COR-L47 (cell line): Measurements from ENCODE around the gene SIK3.

Source experiments
- DNase-seq: peaks from one replicate; lab custom pipeline; 2025; lab: John Stamatoyannopoulos, UW

Gene SIK3

DNA sequence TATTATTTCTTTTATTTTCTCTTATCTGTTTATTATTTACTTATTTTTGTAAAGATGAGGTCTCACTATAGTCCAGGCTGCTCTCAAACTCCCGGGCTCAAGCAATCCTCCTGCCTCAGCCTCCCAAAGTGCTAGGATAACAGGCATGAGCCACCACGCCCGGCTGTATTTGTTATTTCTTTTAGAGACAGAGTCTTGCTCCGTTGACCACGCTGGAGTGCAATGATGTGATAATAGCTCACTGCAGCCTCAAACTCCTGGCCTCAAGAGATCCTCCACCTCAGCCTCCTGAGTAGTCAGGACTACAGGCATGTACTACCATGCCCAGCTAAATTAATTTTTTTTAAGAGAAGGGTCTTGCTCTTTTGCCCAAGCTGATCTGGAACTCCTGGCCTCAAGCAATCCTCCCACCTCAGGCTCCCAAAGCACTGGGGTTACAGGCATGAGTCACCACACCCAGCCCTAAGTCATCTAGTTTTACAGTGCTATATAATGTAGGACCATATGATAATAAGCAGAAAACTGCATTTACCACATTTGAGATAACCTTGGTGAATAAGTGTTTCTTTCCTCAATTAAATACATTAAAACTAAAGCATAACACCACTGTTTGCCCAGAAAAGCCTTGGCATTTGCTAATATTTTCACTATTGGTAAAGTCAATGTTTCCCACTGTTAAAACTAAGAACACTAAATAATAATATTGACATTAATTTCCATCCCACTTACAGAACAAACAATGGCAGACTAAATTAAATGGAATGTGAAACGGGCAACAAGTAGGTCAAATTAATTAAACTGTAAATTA, 127.5 kb downstream of the SIK3 start:
- no peak for DNase-seq

GRCh38 chr11:116969694-116970093, 128.5 kb downstream of the SIK3 start:
- DNase-seq: no peak

- DNase-seq: no peak
Measured at GRCh38 chr11:116964269-116964668, 134.0 kb downstream of the SIK3 start.

DNA sequence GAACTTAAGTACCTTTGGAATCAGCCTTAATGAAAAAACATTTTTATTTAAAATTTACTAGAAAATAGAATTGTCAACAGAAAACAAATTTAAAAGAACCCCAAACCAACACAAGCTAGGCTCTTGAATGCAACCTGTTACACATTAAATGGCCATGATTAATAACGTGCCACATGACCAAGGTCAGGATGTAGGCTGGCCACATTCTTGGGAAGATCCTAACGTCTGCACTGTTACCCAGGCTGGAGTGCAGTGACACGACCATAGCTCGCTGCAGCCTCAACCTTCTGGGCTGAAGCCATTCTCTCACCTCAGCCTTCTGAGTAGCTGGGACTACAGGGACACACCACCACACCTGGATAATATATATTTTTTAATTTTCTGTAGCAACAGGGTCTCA, 134.4 kb downstream of the SIK3 start:
- DNase-seq: no peak

DNA sequence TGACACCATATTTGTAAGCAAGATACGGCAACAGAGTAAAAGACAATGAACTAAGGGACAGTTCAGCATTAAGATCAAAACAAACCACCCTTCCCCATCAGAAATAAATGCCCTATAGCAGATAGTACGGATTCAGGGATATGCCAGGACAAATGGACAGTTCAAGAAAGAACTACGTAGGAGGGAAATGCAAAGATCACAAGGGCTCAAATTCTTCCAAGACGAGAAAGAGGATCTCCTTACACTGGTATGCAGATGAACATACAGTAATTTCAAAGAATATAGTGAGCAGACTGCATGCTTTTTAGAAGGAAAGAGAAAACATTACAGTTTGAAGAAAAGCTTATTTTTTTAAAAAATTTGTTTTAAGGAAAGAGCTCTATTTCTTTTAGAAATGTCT, 136.1 kb downstream of the SIK3 start:
- DNase-seq: no peak

DNA sequence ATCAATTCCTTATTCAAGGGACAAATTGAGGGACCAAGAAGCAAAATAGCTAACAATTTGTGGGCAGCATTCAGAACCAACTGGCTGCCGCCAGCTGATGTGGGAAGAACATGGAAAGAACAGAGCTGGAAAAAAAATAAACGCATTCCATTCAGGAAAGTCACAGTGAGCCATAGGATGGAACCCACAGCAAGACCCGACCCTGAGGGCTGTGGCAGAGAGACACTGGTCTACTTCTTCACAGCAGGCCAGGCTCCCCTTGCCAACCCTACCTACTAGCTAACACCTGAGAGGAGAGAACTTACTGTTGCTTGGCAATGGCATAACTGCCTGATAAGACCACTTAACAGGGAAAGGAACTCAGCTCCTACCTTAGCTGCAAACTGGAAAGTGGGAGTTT, 137.3 kb downstream of the SIK3 start:
- DNase-seq: no peak

- DNase-seq: no peak
Measured at GRCh38 chr11:116958246-116958645, 140.0 kb downstream of the SIK3 start.

DNA sequence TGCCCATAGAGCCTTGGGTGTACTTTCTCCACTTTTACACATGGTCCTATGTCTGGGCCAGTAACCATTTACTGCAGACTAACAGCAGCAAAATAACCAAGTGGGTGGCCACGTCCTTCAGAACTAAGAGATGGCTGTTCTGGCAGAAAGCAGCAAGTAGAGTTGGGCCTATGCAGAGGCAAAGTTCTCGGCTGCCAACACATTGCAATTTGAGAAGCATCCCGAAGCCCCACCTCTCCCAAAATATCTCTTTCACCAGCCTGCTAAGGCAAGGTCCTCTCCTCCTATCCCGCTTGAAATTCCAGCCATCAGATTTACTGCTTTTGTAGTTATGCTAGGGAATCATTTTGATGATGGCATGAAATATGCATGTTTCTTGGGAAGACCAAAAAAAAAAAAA, 142.3 kb downstream of the SIK3 start:
- no peak for DNase-seq

GRCh38 chr11:116955548-116955947, 142.7 kb downstream of the SIK3 start:
- no peak for DNase-seq

GRCh38 chr11:116953530-116954285, 144.5 kb downstream of the SIK3 start:
- DNase-seq: no peak

DNA sequence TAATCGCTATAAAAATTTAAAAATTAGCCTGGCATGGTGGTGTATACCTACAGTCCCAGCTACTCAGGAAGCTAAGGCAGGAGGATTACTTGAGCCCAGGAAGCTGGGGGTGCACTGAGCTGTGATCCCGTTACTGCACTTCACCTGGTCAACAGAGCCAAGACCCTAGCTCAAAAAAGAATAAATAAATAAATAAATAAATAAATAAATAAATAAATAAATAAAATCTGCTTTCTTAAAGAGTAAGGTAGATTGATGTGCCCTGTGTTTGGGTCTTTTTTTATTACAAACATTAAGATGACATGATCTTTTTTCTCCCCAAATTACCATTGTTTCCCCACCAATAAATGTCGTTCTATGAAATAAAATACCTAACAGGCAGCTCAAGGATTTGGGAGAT, 146.5 kb downstream of the SIK3 start:
- DNase-seq: no peak

GRCh38 chr11:116950210-116950609, 148.0 kb downstream of the SIK3 start:
- no peak for DNase-seq

GRCh38 chr11:116948391-116948790, 149.8 kb downstream of the SIK3 start:
- DNase-seq: no peak

DNA sequence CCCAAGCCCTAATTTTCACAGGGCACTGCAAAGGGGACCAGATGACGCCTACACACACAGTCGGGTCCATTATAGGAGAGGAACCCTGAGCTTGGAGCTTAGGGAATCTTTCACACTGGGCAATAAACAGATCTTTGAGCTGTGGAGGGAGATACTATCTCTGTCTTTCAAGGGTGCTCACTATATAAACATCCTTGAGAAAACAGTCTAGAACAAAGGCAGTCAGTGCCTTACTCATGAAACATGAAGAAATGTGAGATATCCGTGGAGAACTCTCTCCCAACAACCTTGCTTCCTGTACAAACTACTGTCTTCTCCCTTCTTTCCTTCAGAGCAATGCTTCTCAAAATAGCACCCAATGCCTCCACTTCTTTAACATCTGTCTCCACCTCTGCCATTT, 151.8 kb downstream of the SIK3 start:
- DNase-seq: no peak

- no peak for DNase-seq
Measured at GRCh38 chr11:116939499-116939898, 158.7 kb downstream of the SIK3 start.

DNA sequence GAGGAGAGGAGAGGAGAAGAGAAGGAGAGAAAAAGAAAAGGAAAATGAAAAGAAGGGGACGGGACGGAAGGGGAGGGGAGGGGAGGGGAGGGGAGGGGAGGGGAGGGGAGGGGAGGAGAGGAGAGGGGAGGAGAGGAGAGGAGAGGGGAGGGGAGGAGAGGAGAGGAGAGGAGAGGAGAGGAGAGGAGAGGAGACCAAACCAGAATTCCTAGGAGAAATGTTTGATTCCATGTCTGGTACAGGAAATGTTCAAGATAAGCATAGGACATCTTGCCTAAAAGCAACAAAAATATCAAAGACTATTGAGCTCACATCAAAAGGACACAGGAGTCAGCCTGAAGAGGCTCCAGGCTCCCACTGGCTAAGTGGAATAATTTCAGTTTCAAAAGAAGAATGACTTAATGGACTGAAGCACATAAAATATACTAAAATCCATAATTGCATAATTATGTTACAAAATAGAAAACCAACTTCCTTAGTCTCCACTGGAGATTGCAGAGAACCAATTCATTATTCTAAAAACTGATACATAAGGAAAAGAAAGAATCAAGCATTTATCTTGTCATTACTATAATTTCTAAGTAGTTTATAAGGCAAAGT, 159.7 kb downstream of the SIK3 start:
- DNase-seq: no peak

GRCh38 chr11:116936754-116937446, 161.3 kb downstream of the SIK3 start:
- DNase-seq: no peak

GRCh38 chr11:116935514-116935913, 162.7 kb downstream of the SIK3 start:
- DNase-seq: no peak

DNA sequence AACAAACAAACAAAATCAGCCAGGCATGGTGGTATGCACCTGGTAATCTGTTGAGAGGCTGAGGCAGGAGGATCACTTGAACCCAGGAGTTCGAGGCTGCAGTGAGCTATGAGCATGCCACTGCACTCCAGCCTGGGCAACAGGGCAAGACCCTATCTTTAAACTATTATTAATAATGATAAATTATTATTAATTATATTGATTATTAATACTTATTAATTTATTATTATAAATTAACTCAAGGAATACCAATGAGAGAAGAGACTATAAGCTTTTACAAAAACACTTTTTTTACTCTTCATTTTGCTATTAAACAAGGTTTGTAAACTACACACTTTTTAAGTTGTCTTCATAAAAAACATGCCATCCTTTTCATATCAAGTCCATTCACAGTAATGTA, 163.1 kb downstream of the SIK3 start:
- no peak for DNase-seq

DNA sequence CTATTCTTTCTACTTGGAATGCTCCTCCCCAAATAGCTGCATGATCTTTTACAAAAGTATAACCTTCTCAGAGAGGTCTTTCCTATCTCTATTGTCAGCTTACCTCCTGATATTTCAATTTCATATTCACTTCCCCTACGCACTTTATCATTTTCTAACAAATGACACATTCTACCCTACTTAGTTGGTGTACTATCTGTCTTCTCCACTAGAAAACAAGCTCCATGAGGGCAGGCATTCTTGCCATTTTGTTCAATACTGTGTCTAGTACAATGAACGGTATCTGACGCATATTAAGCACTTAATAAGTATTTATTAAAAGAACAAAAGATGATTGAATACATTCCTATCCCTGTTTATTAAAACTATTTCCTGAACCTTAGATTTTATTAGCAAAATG, 164.3 kb downstream of the SIK3 start:
- no peak for DNase-seq

GRCh38 chr11:116932181-116932580, 166.0 kb downstream of the SIK3 start:
- no peak for DNase-seq

- no peak for DNase-seq
Measured at GRCh38 chr11:116931206-116931953, 166.8 kb downstream of the SIK3 start.
